GM06990 (cell line): ENCODE measurements around the gene PDLIM3.

Experiments used
- DNase-seq: peaks from one replicate; pipeline ENCODE4 v3.0.0-alpha.2; 2011; ENCODE audit not compliant: insufficient read length; ENCODE audit errors: extremely low read depth
- H3K27me3 ChIP-seq: replicated peaks from 2 replicates; pipeline ENCODE4 v1.6.0; 2011; ENCODE audit warnings: low read length; ENCODE audit not compliant: control insufficient read depth, insufficient read depth
- H3K36me3 ChIP-seq: 2 replicates; pipeline ENCODE4 v1.5.1; 2011; ENCODE audit warnings: low read length; ENCODE audit not compliant: control insufficient read depth, insufficient read depth
- H3K4me3 ChIP-seq: replicated peaks from 2 replicates; pipeline ENCODE4 v1.5.1; 2011; ENCODE audit warnings: low read depth, mild to moderate bottlenecking, control low read depth, low read length
- CTCF ChIP-seq: IDR thresholded peaks from 2 replicates; pipeline ENCODE4 v1.5.1; 2011; ENCODE audit warnings: low read length, control low read depth, mild to moderate bottlenecking, inconsistent platforms; ENCODE audit not compliant: insufficient read depth, poor library complexity, severe bottlenecking

The PDLIM3 gene

DNA sequence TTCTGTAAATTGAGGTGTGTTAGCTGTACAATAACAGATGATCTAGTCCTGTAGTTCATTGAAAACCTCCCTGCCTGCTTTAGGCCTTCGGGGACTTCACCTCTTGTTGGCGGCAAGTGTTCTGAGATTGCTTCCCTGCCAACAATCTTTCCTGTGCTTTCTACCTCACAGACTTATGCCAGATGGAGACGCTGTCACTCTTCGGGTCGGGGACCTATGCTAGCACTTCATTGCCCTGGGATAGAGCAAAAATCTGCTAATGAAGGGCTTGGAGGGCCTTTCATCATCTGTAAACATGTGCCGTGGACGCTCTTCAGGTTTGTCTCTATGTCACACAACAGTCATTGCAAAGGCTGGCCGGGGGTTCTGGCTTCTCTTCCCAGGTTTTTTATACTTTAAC lies 4.7 kb upstream of the PDLIM3 start:
- no peak for TF ChIP-seq CTCF
- Histone ChIP-seq H3K36me3 (no peaks in the 10 kb centered on the region), H3K27me3 (peaks cover 1% of the 10 kb centered on the region; the same call in 1 of the 2 replicates), H3K4me3 (no peak overlapping the region)
- no peak for DNase-seq

DNA sequence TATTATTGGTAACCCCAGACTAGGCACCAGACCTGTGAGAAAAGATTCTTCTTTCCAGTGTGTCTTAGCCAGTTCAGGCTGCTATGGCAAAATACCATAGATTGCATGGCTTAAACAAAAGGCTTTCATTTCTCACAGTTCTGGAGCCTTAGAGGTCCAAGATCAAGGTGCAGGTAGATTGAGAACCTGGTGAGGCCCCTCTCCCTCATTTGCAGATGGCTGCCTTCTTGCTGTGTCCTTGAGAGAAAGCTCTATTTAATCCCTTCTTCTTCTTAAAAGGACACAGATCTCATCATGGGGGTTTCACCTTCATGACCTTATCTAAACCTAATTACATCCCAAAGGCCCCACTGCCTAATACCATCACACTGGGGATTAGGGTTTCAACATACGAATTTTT lies 3.5 kb upstream of the PDLIM3 start:
- Histone ChIP-seq H3K27me3 (peaks cover 1% of the 10 kb centered on the region), H3K4me3 (no peak overlapping the region), H3K36me3 (no peaks in the 10 kb centered on the region)
- DNase-seq = no peak
- no peak for TF ChIP-seq CTCF

GRCh38 chr4:185536411-185536709 lies 1.1 kb upstream of the PDLIM3 start:
- H3K27me3 ChIP-seq = peaks cover 1% of the 10 kb centered on the region
- H3K4me3 ChIP-seq = no peak overlapping the region
- no peak for TF ChIP-seq CTCF
- no peak for DNase-seq
- no peaks in the 10 kb centered on the region for H3K36me3 ChIP-seq

DNA sequence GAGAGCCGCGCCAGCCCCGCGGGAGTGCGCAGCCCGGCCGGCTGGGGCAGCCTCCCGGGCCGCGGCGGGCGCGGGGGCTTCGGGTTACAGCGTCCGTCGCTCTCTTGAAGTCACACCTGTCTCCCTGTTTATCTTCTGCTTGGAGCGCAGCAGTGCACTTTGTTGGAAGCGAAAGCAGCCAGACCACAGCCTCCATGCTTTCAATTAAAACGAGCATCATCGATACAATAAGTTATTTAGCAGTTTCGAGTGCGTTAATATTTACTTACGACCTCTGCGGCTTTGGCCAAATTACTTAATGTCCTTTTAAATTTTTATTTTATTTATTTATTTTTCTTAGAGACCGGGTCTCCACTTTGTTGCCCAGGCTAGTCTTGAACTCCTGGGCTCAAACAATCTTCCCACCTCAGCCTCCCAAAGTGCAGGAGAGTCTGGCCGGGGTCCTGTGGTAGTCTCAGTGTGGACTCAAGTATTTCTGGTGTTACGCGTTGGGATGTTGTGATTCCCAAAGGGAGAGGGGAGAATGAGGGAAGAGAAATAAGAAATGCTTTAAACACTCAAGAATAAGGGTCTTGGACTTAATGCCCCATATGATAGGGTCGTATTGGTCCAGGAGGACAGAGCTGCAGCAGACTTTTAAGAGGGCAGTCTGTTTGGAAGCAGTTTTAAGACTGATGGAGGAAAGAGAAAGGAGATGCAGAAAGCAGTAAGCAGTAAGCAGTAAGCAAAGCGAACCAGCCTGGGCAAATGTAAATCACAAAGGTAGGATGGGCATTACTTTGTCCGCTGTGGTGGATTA lies 504 bp upstream of the PDLIM3 start:
- Histone ChIP-seq H3K4me3 (peak overlapping the region; percentile 58), H3K27me3 (peaks cover 1% of the 10 kb centered on the region), H3K36me3 (no peaks in the 10 kb centered on the region)
- TF ChIP-seq CTCF = no peak
- no peak for DNase-seq

- TF ChIP-seq CTCF = no peak
- no peak for DNase-seq
- peak overlapping the region; percentile 58 for H3K4me3 ChIP-seq
Measured at GRCh38 chr4:185534511-185534865, 819 bp downstream of the PDLIM3 start.

DNA sequence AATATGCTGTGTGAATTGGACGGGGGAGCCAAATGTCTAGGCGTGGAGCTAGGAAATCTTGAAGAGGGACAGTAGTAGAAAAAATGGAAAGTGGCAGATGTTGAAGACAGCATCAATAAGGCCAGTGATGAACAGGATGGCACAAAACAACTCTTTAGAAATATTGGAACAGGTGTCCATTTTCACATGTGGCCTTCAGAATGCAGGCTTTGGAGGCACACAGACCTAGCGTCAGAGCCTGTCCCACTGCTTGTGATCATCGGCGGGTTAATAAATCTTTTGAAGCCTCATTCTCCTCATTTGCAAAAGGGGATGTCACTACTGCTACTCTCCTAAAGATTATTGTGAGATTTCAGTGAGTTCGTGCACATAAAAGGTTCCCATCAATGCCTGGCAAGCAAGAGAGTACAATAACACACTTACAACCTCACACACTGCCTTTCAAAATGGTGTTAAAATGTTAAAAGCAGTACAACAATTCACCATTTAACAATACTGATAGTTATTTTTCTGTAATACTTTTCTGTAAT lies 2.4 kb downstream of the PDLIM3 start:
- Histone ChIP-seq H3K36me3 (no peaks in the 10 kb centered on the region), H3K4me3 (no peak overlapping the region), H3K27me3 (peaks cover 1% of the 10 kb centered on the region)
- DNase-seq = no peak
- no peak for TF ChIP-seq CTCF

More at GRCh38 chr4:185534511-185534865, 819 bp downstream of the PDLIM3 start:
- peaks cover 1% of the 10 kb centered on the region for H3K27me3 ChIP-seq
- no peaks in the 10 kb centered on the region for H3K36me3 ChIP-seq
